GM12878 (cell line): ENCODE data around the gene WWP2. TPM values are rescaled to one million over a fixed set of nuclear protein-coding genes. Genes with fewer than 3 reads are reported as not detected.

Source experiments
- ATAC-seq: fragments of 200-7000 bp; cut with Tn5 transposase; 3 replicates; pipeline ENCODE4 v1.9.1; 2020; ENCODE audit warnings: mild to moderate bottlenecking, moderate library complexity
- BruUV-seq: library from RNA; stranded (reverse); fragments of 400-500 nt; replicated peaks from 2 replicates; lab custom pipeline; 2021; lab: Mats Ljungman, UMichigan
- CTCF ChIA-PET: fragments of 300-600 bp; sonication (Branson Sonifier 250); formaldehyde crosslinking; extraction: SDS; loops from one replicate; lab custom pipeline; 2021; ENCODE audit warnings: inconsistent platforms; lab: Yijun Ruan, JAX
- POLR2A ChIA-PET: fragments of 350-600 bp; formaldehyde crosslinking; extraction: SDS; loops from one replicate; lab custom pipeline; 2021; ENCODE audit warnings: inconsistent platforms; lab: Charles Lee
- RAD21 ChIA-PET: fragments of 300-600 bp; sonication (Branson Sonifier 250); formaldehyde crosslinking; loops from one replicate; lab custom pipeline; 2023; ENCODE audit warnings: antibody characterized with exemption; ENCODE audit not compliant: unreplicated experiment; lab: Charles Lee
- SMC1A ChIA-PET: fragments of 300-600 bp; sonication (Branson Sonifier 250); formaldehyde crosslinking; loops from one replicate; lab custom pipeline; 2023; ENCODE audit not compliant: unreplicated experiment, uncharacterized antibody; lab: Charles Lee
- DNase-seq: peaks from one replicate; pipeline ENCODE4 v3.0.0-alpha.2; 2011; ENCODE audit warnings: low read depth, low spot score
- FAIRE-seq: peaks from 3 replicates; lab custom pipeline; 2011; peaks lifted over from hg19 to GRCh38; lab: Jason Lieb, UNC
- H2AFZ ChIP-seq: 2 replicates; pipeline ENCODE4 v1.6.0; 2011; ENCODE audit warnings: low read depth, low read length, control low read depth; ENCODE audit not compliant: control insufficient read depth
- H3K27ac ChIP-seq: 2 replicates; pipeline ENCODE4 v1.5.1; 2011; ENCODE audit warnings: control low read depth; ENCODE audit not compliant: control insufficient read depth, insufficient read depth
- H3K27me3 ChIP-seq, 2 experiments: replicated peaks in 1 of 2; 2 replicates each; pipeline versions ENCODE4 v1.6.0 to v1.6.1; 2011; ENCODE audit warnings: low read length in 1 of 2; ENCODE audit not compliant: control insufficient read depth in 2 of 2, insufficient read depth in 2 of 2
- H3K36me3 ChIP-seq, 2 experiments: 2 replicates each; pipeline ENCODE4 v1.5.1; 2011; ENCODE audit warnings: low read length in 1 of 2; ENCODE audit not compliant: control insufficient read depth in 2 of 2, insufficient read depth in 2 of 2
- H3K4me1 ChIP-seq: 2 replicates; pipeline ENCODE4 v1.6.1; 2011; ENCODE audit warnings: mild to moderate bottlenecking, low read length, moderate library complexity, mixed read lengths; ENCODE audit not compliant: control insufficient read depth, insufficient read depth
- H3K4me2 ChIP-seq: 2 replicates; pipeline ENCODE4 v1.6.0; 2011; ENCODE audit warnings: control low read depth; ENCODE audit not compliant: control insufficient read depth, insufficient read depth
- H3K4me3 ChIP-seq: fragments of 200-600 bp; sonication (generic); 2 replicates; pipeline ENCODE4 v1.5.1; 2016
- H3K79me2 ChIP-seq: 2 replicates; pipeline ENCODE4 v1.6.0; 2011; ENCODE audit warnings: low read length; ENCODE audit not compliant: control insufficient read depth, insufficient read depth
- H3K9ac ChIP-seq: 2 replicates; pipeline ENCODE4 v1.8.0; 2011; ENCODE audit warnings: low read length, control low read depth, mixed read lengths; ENCODE audit not compliant: control insufficient read depth, insufficient read depth
- H3K9me3 ChIP-seq: replicated peaks from 3 replicates; pipeline ENCODE4 v1.5.1; 2011; ENCODE audit warnings: mild to moderate bottlenecking, low read length; ENCODE audit not compliant: control insufficient read depth, insufficient read depth
- H4K20me1 ChIP-seq: 2 replicates; pipeline ENCODE4 v1.6.0; 2011; ENCODE audit not compliant: control insufficient read depth, insufficient read depth
- CREB1 ChIP-seq: IDR thresholded peaks from 2 replicates; pipeline ENCODE4 v1.6.1; 2012; ENCODE audit warnings: low read depth, mild to moderate bottlenecking, inconsistent platforms
- CREM ChIP-seq: IDR thresholded peaks from 2 replicates; pipeline ENCODE4 v1.6.1; 2014; ENCODE audit warnings: antibody characterized with exemption, low read depth
- HDGF ChIP-seq: fragments of 450-650 bp; IDR thresholded peaks from 2 replicates; pipeline ENCODE4 v1.6.1; 2016; ENCODE audit warnings: antibody characterized with exemption
- IRF3 ChIP-seq: fragments of 450-650 bp; IDR thresholded peaks from 2 replicates; pipeline ENCODE4 v1.6.1; 2014; ENCODE audit warnings: mild to moderate bottlenecking
- JUND ChIP-seq: IDR thresholded peaks from 2 replicates; pipeline ENCODE4 v1.6.1; 2012; ENCODE audit warnings: low read depth, mild to moderate bottlenecking, low read length, improper control_type of control experiment, moderate library complexity
- MEF2B ChIP-seq: fragments of 450-650 bp; IDR thresholded peaks from 2 replicates; pipeline ENCODE4 v1.6.1; 2018; ENCODE audit warnings: mild to moderate bottlenecking, moderate library complexity; ENCODE audit not compliant: partially characterized antibody, poor library complexity, severe bottlenecking
- NR2C1 ChIP-seq: fragments of 450-650 bp; IDR thresholded peaks from 2 replicates; pipeline ENCODE4 v1.6.1; 2017; ENCODE audit warnings: antibody characterized with exemption, mild to moderate bottlenecking, moderate library complexity
- PAX8 ChIP-seq: fragments of 450-650 bp; IDR thresholded peaks from 2 replicates; pipeline ENCODE4 v1.6.1; 2017; ENCODE audit warnings: mild to moderate bottlenecking, moderate library complexity
- PKNOX1 ChIP-seq: fragments of 450-650 bp; IDR thresholded peaks from 2 replicates; pipeline ENCODE4 v1.6.1; 2016; ENCODE audit warnings: mild to moderate bottlenecking
- RUNX3 ChIP-seq: IDR thresholded peaks from 2 replicates; pipeline ENCODE4 v1.6.1; 2012; ENCODE audit warnings: low read length, inconsistent platforms
- TARDBP ChIP-seq: IDR thresholded peaks from 2 replicates; pipeline ENCODE4 v1.6.1; 2016; ENCODE audit warnings: borderline replicate concordance
- YY1 ChIP-seq: IDR thresholded peaks from 2 replicates; pipeline ENCODE4 v1.6.1; 2011; ENCODE audit warnings: low read depth, mild to moderate bottlenecking, low read length
- WGBS: methylation state at CpG from one replicate; pipeline ENCODE4 v1.1.6; 2016; ENCODE audit warnings: low lambda C conversion rate; ENCODE audit not compliant: insufficient replicate concordance, insufficient coverage; ENCODE audit errors: missing lambda C conversion rate; 5-methylcytosine and 5-hydroxymethylcytosine counted together
- in situ Hi-C: fragments of 300-500 bp; cut with MboI; formaldehyde crosslinking; loops from 9 replicates; pipeline ENCODE4 v1.14.3; 2018; ENCODE audit warnings: mixed read lengths
- intact Hi-C: fragments of 100-400 bp; cut with micrococcal nuclease; formaldehyde crosslinking; loops from one replicate; pipeline ENCODE4 v1.14.2; 2022; ENCODE audit not compliant: unreplicated experiment
- polyA plus RNA-seq, 11 experiments: library from polyadenylated mRNA; depleted of rRNA in 4 of 11; unstranded in 6 of 11; stranded (reverse) in 5 of 11; fragments of >200 nt; fragmentation: Nextera tagmentation in 4 of 11; fragmentation: Illumina TruSeq in 1 of 11; extraction: Ambion mirVana in 4 of 11; extraction: Trizol in 1 of 11; gene quantifications; 1 replicate in 1 of 11; 2 replicates in 10 of 11; pipeline versions ENCODE4 v1.2.1 to v1.2.3, GENCODE V29; 2011 to 2016; ENCODE audit warnings: inconsistent platforms in 2 of 11, missing spikeins in 2 of 11, low read depth in 1 of 11
- total RNA-seq, 4 experiments: library from RNA; depleted of rRNA in 3 of 4; stranded (reverse); fragments of >200 nt in 3 of 4; fragmentation: Illumina TruSeq in 1 of 4; extraction: Trizol in 1 of 4; gene quantifications; 2 replicates each; pipeline versions ENCODE4 v1.2.1 to v1.2.3, GENCODE V29; 2013 to 2021
- TF ChIP-seq, protein P1 (sequence below): fragments of 450-650 bp; IDR thresholded peaks from 2 replicates; pipeline ENCODE4 v1.6.1; 2018; ENCODE audit warnings: borderline replicate concordance, mild to moderate bottlenecking; ENCODE audit not compliant: partially characterized antibody

WWP2 gene
- total and polyA plus RNA-seq, 10 of the 15 experiments (the other 5 are each of a cell fraction or from before 2014, with no cell fraction given): 2.8 to 47.0 (median 23.8) TPM

- no peaks in the 10 kb centered on the region for H4K20me1 ChIP-seq
- in situ Hi-C loops (no loop called here), intact Hi-C loops (no loop called here)
- FAIRE-seq: no peak
- no peak overlapping the region for H3K4me3 ChIP-seq
- POLR2A ChIA-PET: no interaction called here
- H3K4me1 ChIP-seq: peaks cover 2% of the 10 kb centered on the region; the same call in 1 of the 2 replicates
- no peak overlapping the region for H2AFZ ChIP-seq
- BruUV-seq: no TSS peak
- H3K9me3 ChIP-seq: no peaks in the 10 kb centered on the region
- WGBS: 42% methylated on average over 2 of the region's 2 CpGs
- no peak overlapping the region for H3K9ac ChIP-seq
- TF ChIP-seq JUND (no peak), TARDBP (no peak), PKNOX1 (no peak), IRF3 (no peak), HDGF (no peak), CREB1 (no peak), RUNX3 (no peak), YY1 (no peak), NR2C1 (no peak), CREM (no peak), MEF2B (no peak), PAX8 (no peak)
- TF ChIP-seq, protein P1, sequence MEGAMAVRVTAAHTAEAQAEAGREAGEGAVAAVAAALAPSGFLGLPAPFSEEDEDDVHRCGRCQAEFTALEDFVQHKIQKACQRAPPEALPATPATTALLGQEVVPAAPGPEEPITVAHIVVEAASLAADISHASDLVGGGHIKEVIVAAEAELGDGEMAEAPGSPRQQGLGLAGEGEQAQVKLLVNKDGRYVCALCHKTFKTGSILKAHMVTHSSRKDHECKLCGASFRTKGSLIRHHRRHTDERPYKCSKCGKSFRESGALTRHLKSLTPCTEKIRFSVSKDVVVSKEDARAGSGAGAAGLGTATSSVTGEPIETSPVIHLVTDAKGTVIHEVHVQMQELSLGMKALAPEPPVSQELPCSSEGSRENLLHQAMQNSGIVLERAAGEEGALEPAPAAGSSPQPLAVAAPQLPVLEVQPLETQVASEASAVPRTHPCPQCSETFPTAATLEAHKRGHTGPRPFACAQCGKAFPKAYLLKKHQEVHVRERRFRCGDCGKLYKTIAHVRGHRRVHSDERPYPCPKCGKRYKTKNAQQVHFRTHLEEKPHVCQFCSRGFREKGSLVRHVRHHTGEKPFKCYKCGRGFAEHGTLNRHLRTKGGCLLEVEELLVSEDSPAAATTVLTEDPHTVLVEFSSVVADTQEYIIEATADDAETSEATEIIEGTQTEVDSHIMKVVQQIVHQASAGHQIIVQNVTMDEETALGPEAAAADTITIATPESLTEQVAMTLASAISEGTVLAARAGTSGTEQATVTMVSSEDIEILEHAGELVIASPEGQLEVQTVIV: no peak
- CTCF ChIA-PET: no interaction called here
- no peak for ATAC-seq
- no peaks in the 10 kb centered on the region for H3K27me3 ChIP-seq
- no peak overlapping the region for H3K4me2 ChIP-seq
- H3K36me3 ChIP-seq: peaks cover 0 to 4% of the 10 kb centered on the region in 2 experiments; a peak in 1 of 4 replicates
- H3K27ac ChIP-seq: no peak overlapping the region
- RAD21 ChIA-PET: interaction anchor here (1.7 kb wide), 1 partner anchor 91 kb away, joined by 6 read pairs; no protein-coding TSS in a partner anchor
- DNase-seq: no peak
- SMC1A ChIA-PET: no interaction called here
- H3K79me2 ChIP-seq: no peaks in the 10 kb centered on the region
Measured at GRCh38 chr16:69839240-69839688, 77.1 kb downstream of the WWP2 start.
